Keratinocyte (primary cell): ENCODE results near the gene LGR6.

Source experiments
- CTCF ChIP-seq, 3 experiments: IDR thresholded peaks in 1 of 3; conservative IDR thresholded peaks in 1 of 3; optimal IDR thresholded peaks in 1 of 3; 2 replicates in 2 of 3; 3 replicates in 1 of 3; pipeline versions ENCODE3 to v1.5.1; 2011; ENCODE audit warnings: low read length in 3 of 3, mild to moderate bottlenecking in 3 of 3, moderate library complexity in 2 of 3, control low read depth in 1 of 3, inconsistent platforms in 1 of 3; ENCODE audit not compliant: insufficient read depth in 2 of 3; ENCODE audit errors: extremely low read depth in 1 of 3
- EZH2 ChIP-seq: IDR thresholded peaks from one replicate; pipeline ENCODE4 v1.6.1; 2012; ENCODE audit warnings: inconsistent platforms, mild to moderate bottlenecking, low read length, moderate library complexity

GRCh38 chr1:202149566-202149965 is 44.0 kb upstream of the LGR6 start:
- TF ChIP-seq CTCF (optimal IDR thresholded peaks at IDR 0.05 in 1 of 3, IDR thresholded peaks at IDR 0.05 in 1 of 3, conservative IDR thresholded peaks at IDR 0.05 in 1 of 3; ENCODE audit: extremely low read depth in 1 of 3, insufficient read depth in 2 of 3, low read length in 3 of 3) (no peak), EZH2 (no peak)
